GM12874 (cell line): ENCODE data around the gene STRA8.

Experiments used
- CTCF ChIP-seq: IDR thresholded peaks from 2 replicates; pipeline ENCODE4 v1.5.1; 2011; ENCODE audit warnings: low read depth, mild to moderate bottlenecking, control low read depth, low read length, moderate library complexity; ENCODE audit not compliant: insufficient read depth

STRA8 gene, protein sequence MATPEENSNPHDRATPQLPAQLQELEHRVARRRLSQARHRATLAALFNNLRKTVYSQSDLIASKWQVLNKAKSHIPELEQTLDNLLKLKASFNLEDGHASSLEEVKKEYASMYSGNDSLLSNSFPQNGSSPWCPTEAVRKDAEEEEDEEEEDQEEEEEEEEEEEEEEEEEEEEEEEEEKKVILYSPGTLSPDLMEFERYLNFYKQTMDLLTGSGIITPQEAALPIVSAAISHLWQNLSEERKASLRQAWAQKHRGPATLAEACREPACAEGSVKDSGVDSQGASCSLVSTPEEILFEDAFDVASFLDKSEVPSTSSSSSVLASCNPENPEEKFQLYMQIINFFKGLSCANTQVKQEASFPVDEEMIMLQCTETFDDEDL

DNA sequence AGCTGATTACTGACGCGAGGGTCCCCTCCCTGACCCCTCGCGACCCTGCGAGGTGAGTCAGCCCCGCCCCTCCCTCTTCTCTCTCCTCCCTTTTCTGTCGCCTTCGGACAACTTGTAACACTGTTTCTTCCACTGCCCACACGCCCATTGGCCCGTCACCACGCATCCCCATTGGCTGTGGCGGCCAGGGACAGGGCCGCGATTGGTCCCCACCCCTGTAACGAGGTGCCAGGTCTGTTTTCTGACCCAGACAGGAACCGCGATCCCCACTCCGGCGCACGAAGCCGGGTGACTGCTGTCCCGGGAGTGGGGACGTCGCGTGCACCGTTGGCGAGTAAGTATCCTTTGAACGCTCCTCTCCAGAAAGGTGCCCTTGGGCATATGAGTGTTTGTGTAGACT lies at the start of gene STRA8:
Gene STRA8 (plus strand): TSS at position 269 of the 400 bp plus-strand sequence. CDS start 6,687 bp downstream, outside the sequence.
- TF ChIP-seq CTCF, result no peak

DNA sequence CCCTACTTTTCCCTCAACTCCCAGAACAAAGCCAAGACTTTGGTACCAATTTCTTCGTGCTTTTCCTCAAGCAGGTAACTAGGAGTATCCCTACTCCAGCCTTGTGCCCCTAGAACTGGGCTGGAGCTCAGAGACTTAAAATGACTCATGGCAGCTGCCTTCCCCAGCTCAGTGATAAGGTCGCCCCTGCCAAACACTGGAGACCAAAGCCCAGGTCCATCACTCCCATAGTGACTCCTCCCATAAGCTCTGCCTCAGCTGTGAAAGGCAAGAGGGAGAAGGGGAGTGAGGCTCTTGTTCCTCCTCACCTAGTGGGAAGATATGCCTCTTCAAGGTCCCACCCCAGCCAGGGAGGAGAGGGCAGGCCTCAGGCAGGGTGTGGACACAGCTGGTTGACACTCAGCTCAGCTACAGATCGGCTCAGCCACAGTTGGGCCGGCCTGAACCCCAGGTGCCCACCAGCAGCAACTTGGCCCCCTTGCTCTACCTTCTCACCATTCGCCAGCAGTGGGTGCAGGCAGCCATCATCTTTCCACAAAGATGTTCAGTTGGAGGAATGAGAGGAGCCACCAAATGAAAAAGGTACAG lies 49.3 kb upstream of the STRA8 start:
- TF ChIP-seq CTCF, result no peak

GRCh38 chr7:135185471-135186260 lies 48.0 kb upstream of the STRA8 start:
- no peak for TF ChIP-seq CTCF

DNA sequence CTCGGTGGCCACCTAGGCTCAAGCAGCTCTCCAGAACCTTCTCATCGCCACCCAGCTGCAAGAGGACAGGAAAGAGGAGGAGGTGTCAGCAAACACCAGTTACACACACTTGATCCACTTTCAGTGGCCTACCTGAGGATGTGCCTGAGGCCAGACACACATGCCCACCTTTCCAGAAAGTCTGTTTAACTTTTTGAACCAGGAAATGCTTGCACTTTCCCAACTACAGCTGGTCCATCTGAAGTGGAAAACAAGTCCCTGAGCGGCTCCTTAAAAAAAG lies 47.4 kb upstream of the STRA8 start:
- TF ChIP-seq CTCF, result no peak

GRCh38 chr7:135186841-135187253 lies 46.8 kb upstream of the STRA8 start:
- no peak for TF ChIP-seq CTCF

DNA sequence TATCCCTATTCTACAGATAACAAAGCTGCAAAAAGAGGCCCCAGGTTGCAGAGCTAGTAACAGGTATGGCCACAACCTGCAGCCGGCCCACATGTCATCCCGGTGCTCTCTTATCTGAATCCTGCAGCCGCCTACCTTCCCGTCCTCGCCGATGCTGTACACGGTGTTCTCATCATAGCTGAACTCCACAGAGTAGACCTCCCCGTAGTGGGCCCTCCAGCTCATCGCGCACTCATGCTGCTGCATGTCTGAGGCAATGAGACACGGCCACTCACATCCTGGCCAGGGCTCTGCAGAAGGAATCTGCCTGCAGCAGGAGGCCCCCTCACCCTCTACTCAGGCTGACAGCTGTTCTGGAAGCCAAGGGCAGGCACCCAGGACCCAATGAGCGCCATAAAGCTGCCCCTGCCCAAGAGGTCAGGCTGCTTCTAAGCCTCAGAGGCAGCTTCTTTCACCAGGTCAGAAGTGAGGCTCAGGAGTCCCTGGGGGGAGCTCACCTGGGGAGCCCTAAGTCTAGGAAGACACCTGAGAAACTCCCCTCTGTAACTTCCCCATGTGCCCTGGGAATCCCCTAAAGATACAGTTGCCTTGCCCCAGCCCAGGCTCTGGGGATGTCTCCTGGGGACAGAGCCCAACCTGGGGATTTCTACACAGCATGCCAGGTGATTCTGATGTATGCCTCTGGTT lies 45.2 kb upstream of the STRA8 start:
- no peak for TF ChIP-seq CTCF

GRCh38 chr7:135189221-135189662 lies 44.4 kb upstream of the STRA8 start:
- TF ChIP-seq CTCF, result no peak
